Sciatic nerve (tissue), 2 donors: Measurements from ENCODE around the gene SLC35F5. TPM values are rescaled to one million over a fixed set of nuclear protein-coding genes. Genes with fewer than 3 reads are reported as not detected.
"Not testable (repeated sequence)": the region's sequence is repeated elsewhere in the genome, so short reads cannot be mapped to it uniquely, and the experiment has no call there.

Experiments
- ATAC-seq: fragments of 200-7000 bp; cut with Tn5 transposase; one replicate; pipeline ENCODE4 v1.9.1; 2020; ENCODE audit warnings: mild to moderate bottlenecking, moderate library complexity
- DNase-seq: peaks from one replicate; pipeline ENCODE4 v3.0.0-alpha.2; 2020; ENCODE audit warnings: low spot score
- intact Hi-C: fragments of 100-400 bp; cut with DNase I; formaldehyde crosslinking; loops from one replicate; pipeline ENCODE4 v1.14.2; 2022
- microRNA-seq: library from miRNA; unstranded; fragments of <30 nt; microRNA quantifications from one replicate; pipeline ENCODE4 v1.2.0, GENCODE V29; 2020
- total RNA-seq: library from RNA; stranded (reverse); fragmentation: NEBNext Ultra II Directional; extraction: Animal tissue kit (Norgen Biotek cat#: 25700); gene quantifications from one replicate; pipeline ENCODE4 v1.2.1, GENCODE V29; 2021
- donor health status: DM: no; HTN: no; CAD: no.
- donor health status: DM: no; HTN: no; CAD: no.

The SLC35F5 gene
- total RNA-seq, 1 donor from 2014 or later, result 56.1 TPM

GRCh38 chr2:113663285-113664060 lies 93.0 kb downstream of the SLC35F5 start:
- intact Hi-C loops, ATAC-seq: not testable (repeated sequence)

More at GRCh38 chr2:113663285-113664060, 93.0 kb downstream of the SLC35F5 start:
- not testable (repeated sequence) for DNase-seq

Small RNA genes lying within 50 kb of the gene (microRNA-seq; reads per million reads assigned to microRNA genes)
- not detected for gene MIR4782

Other genes with a start within 250 kb of the SLC35F5 start
- 27.3 TPM for gene RABL2A, start 129.4 kb downstream of the SLC35F5 start, total RNA-seq
- 173 TPM for gene ACTR3, start 133.4 kb upstream of the SLC35F5 start, total RNA-seq